NCI-H748 treated with DMSO at 0.1 percent for 48 hours (cell line): ENCODE measurements around the gene BLTP3B.
"Not testable (repeated sequence)": the region's sequence is repeated elsewhere in the genome, so short reads cannot be mapped to it uniquely, and the experiment has no call there.

Source experiments
- DNase-seq: peaks from one replicate; lab custom pipeline; 2025; lab: John Stamatoyannopoulos, UW

Gene BLTP3B

DNA sequence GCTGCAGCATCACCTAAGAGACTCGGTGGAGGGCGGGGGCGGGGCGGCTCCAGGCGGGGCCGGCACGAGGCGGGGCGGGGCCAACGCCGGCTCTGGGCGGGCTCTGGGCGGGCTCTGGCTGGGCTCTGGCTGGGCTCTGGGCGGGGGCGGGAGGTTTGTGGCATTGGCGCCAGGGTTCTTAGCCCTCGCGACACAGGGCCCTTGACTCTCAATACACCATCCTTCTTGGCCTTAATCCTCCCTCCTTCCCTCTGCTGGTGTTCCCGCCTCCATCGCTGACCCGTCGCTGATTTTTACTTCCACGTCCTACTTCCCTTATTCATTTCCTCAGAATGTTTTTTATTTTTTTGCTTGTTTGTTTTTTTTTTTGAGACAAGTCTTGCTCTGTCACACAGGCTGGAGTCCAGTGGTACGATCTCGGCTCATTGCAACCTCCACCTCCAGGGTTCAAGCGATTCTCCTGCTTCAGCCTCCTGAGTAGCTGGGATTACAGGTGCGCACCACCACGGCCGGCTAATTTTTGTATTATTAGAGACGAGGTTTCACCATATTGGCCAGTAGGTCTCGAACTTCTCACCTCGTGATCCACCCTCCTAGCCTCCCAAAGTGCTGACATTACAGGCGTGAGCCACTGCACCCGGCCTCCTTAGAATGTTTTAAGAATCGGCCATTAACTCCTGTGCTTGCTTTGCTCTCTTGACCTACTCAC, at the start of gene BLTP3B:
BLTP3B (minus strand) TSS at position 24 of the 709 bp plus-strand sequence. CDS start 239 bp downstream, outside the sequence.
- peak; percentile 83 for DNase-seq

GRCh38 chr12:100189636-100190394, 47.1 kb upstream of the BLTP3B start:
- DNase-seq, result no peak

DNA sequence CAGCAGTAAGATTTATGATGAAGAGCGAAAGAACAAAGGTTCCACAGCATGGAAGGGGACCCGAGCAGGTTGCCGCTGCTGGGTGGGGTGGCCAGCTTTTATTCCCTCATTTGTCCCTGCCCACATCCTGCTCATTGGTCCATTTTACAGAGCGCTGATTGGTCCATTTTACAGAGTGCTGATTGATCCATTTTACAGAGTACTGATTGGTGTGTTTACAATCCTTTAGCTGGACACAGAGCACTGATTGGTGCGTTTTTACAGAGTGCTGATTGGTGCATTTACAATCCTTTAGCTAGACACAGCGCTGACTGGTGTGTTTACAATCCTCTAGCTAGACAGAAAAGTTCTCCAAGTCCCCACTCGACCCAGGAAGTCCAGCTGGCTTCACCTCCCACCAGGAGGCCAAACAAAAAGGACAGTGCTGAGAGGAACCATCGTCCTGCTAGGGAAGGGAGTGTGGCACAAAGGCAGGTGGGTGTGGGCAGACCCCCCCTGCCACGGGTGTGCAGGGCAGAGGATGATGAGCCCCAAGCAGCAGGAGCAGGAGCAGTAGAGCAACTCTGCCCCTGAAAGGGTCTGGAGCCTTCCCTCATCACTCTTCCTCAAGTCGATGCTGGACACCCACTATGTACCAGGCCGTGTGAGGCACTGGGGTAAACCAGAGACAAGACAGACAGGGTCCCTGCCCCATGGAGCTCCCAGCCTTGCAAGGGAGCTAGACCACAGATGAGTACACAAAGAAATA, 46.4 kb upstream of the BLTP3B start:
- not testable (repeated sequence) for DNase-seq

GRCh38 chr12:100187857-100188519, 45.3 kb upstream of the BLTP3B start:
- DNase-seq, result no peak

DNA sequence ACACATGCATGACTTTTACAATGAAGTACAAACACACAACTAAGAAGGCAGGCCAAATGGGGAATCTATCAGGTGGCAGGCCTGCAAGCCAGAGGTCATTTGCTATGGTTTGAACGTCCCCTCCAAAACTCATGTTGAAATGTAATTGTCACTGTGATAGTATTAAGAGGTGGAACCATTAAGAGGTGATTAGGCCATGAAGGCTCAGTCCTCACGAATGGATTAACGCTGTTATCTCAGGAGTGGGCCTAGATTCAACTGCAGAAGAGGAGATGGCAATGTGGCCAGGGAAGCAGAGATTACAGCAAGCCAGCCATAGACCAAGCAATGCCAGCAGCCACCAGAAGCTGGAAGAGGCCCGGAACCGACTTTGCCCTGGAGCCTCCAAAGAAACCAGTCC, 44.4 kb upstream of the BLTP3B start:
- no peak for DNase-seq

GRCh38 chr12:100186071-100186470, 43.4 kb upstream of the BLTP3B start:
- DNase-seq, result no peak

- DNase-seq, result no peak
These were observed 42.8 kb upstream of the BLTP3B start for GRCh38 chr12:100185361-100185894.

DNA sequence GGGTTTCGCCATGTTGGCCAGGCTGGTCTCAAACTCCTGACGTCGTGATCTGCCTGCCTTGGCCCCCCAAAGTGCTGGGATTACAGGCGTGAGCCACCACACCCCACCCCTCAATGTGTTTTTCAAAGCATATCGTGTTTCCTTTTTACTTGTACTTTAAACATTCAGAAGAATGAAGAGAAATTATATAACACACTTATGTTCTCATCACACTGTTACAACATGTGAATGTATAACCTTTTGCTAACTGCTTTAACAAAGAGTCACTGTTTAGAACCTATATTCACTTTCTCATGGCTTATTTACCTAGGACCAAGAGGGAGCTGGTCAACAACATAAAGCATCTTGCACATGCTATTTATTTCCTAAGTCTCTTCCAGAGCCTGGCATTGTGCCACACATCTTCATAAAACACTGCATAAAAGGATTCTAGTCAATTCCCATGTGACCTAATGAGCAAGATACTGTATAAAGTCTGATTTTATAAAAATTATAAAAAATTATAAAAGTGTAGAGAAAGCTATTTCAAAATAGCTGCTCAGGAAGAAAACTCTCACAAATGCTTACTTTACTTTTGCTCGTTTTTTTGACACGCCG, 42.0 kb upstream of the BLTP3B start:
- DNase-seq, result no peak

- no peak for DNase-seq
These were observed 36.6 kb upstream of the BLTP3B start for GRCh38 chr12:100179252-100179651.

- DNase-seq, result not testable (repeated sequence)
These were observed 33.8 kb upstream of the BLTP3B start for GRCh38 chr12:100176493-100176892.

GRCh38 chr12:100174495-100174894, 31.8 kb upstream of the BLTP3B start:
- DNase-seq, result no peak

- no peak for DNase-seq
These were observed 30.4 kb upstream of the BLTP3B start for GRCh38 chr12:100173111-100173510.

- no peak for DNase-seq
These were observed 28.6 kb upstream of the BLTP3B start for GRCh38 chr12:100171248-100171647.

- DNase-seq, result no peak
These were observed 27.7 kb upstream of the BLTP3B start for GRCh38 chr12:100170313-100170858.

GRCh38 chr12:100169345-100169744, 26.7 kb upstream of the BLTP3B start:
- no peak for DNase-seq

GRCh38 chr12:100168562-100168961, 25.9 kb upstream of the BLTP3B start:
- DNase-seq, result no peak

- DNase-seq, result no peak
These were observed 23.6 kb upstream of the BLTP3B start for GRCh38 chr12:100166232-100166631.

DNA sequence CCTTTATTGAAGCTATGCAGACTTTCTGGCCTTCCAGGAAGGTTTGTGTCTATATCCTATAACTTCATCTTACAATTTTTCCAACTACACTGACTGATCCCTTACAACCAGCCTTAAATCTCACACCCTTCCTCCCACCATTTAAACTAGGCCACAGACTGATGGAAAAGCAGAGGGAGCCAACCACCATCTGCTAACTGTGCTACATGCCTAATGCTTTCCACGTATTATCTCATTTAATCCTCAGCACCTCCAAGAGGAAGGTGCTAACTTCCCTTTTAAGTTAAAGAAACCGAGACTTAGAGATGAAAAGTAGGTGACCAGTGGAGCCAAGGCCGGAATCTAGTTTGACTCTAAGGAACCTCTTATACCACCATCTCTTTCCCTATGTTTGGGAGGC, 22.7 kb upstream of the BLTP3B start:
- DNase-seq, result no peak

- no peak for DNase-seq
These were observed 21.6 kb upstream of the BLTP3B start for GRCh38 chr12:100164153-100164704.

DNA sequence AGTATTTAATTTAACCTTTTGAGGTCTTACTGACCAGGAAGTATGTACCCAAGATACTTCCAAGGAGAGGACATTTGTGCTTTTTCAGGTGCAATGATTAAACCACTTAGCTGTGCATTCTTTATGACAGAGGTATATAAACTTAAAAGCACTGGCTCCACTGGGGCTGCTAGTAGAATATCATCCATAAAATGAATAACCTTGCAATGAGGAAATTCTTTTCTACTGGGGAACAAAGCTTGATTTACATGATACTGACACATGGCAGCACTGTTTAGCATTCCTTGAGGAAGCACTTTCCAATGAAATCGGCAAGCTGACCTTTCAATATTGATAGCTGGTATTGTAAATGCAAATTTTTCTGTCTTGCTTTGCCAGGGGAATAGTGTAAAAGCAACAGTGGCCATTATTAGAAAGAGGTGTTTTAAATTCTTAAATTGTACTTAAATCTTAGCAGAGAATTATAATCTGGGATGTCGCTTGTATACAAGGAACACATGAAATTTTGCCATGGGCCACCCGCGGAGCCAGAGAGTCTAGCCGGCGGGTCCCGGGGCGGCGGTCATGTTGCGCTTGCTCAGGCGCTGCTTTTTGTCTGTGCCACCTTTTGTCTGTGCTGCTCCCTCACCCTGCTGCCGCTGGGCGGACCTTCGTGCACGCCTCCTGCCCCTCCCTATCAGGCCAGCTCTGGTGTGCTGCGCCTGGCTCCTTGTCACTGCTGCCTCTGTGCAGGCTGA, 20.9 kb upstream of the BLTP3B start:
- DNase-seq, result peak; percentile 73
